Left cardiac atrium (tissue), 4 donors: ENCODE measurements around the gene ERH. TPM values are rescaled to one million over a fixed set of nuclear protein-coding genes. Genes with fewer than 3 reads are reported as not detected.
"Not testable (repeated sequence)": the region's sequence is repeated elsewhere in the genome, so short reads cannot be mapped to it uniquely, and the experiment has no call there.

Experiments used
- ATAC-seq, 2 donors: fragments of 200-7000 bp; cut with Tn5 transposase; one replicate each; pipeline ENCODE4 v1.9.1; 2020; ENCODE audit warnings: mild to moderate bottlenecking in 2 of 2, moderate library complexity in 2 of 2
- DNase-seq: peaks from one replicate; pipeline ENCODE4 v3.0.0-alpha.2; 2020
- intact Hi-C, 2 donors: fragments of 100-400 bp; cut with DNase I; formaldehyde crosslinking; loops; one replicate each; pipeline versions ENCODE4 v1.14.1 to v1.15.1; 2022 to 2023
- long read RNA-seq: library from polyadenylated mRNA; unstranded; transcript quantifications from one replicate; pipeline ENCODE4 v2.0.0, GENCODE V29; 2021
- total RNA-seq, 2 donors: library from RNA; stranded (reverse); fragmentation: NEBNext Ultra II Directional; extraction: Animal tissue kit (Norgen Biotek cat#: 25700); gene quantifications; one replicate each; pipeline ENCODE4 v1.2.1, GENCODE V29; 2021
- donor health status: DM: no; HTN: yes; CAD: no.
- donor health status: DM: no; HTN: yes; CAD: no; lungs with severe emphysema.
- donor health status: DM: yes; HTN: yes; CAD: no.
- donor health status: Dilated cardiomyopathy.

The ERH gene
- 100 to 1,000 TPM; 113 to 150 TPM for total RNA-seq
- long read RNA-seq, partial matches to known transcripts: 0 of 2 reads
- long read RNA-seq, other reads (novel, unspliced or antisense): 0 of 2 reads

DNA sequence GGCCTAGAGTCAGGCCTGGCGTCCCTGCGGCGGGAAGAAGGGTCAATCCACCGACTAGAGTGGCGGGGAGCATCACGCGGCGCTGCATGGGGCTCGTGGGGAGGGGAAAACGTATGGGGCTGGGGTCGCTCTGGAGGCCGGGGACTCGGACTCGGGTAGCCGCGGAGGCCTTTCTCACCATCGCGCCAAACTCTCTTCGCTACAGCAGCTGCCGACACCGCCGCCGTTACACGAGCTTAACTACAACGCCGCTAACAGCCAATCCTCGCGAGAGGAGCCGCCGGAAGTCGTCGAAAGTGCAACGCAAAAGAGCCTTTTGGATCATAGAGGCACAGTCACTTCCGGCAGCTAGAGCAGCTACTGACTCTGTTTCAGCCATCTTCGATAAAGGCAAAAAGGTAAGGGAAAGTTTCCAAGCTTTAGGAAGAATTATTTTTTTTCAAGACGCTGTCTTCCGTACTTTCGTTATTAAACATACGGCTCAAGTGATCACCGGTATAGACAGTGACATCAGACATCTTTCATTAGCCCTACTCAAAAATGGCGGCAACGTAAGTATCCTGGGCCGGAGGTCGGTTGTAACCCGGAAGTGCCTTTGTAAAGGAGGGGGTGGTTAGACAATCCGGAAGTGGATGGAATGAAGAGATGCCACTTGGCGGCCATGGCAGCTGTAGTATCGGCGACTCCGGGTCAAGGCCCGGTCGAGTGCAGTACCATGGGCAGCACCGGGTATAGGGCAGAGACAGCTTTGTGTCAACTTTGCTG, at the start of gene ERH, which contains the start of gene SLC39A9:
Gene ERH (minus strand): TSS at position 247 of the 765 bp plus-strand sequence. CDS start 66 bp downstream, at position 181.
Gene SLC39A9 (plus strand): TSS at position 640 of the 765 bp plus-strand sequence. CDS start 678 bp downstream, outside the sequence.
- intact Hi-C loops: no loop called here
- peak; percentile 98 for ATAC-seq

GRCh38 chr14:69443296-69443805, 45.3 kb upstream of the ERH start:
- DNase-seq (no peak), ATAC-seq (no peak)
- intact Hi-C loops: no loop called here

More for the DNA sequence above, at the start of gene ERH, which contains the start of gene SLC39A9:
- DNase-seq: peak; percentile 96

DNA sequence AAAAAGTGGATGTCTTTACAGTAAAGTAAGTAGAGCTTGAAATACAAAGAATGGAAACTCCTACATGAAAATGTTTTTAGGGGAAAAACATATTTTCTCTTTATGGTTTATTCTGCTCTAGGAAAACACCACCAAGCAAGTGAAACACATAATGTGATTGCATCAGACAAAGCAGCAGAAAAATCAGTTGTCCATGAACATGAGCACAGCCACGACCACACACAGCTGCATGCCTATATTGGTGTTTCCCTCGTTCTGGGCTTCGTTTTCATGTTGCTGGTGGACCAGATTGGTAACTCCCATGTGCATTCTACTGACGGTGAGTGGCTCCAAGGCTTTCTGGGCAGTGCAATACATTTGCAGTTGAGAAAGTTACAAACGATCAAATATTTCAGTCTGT, 43.8 kb upstream of the ERH start:
- no peak for ATAC-seq
- intact Hi-C loops: no loop called here
- DNase-seq: no peak

GRCh38 chr14:69439521-69440270, 41.6 kb upstream of the ERH start:
- ATAC-seq (no peak), DNase-seq (no peak)
- intact Hi-C loops: no loop called here

- DNase-seq (no peak), ATAC-seq (no peak)
- intact Hi-C loops: no loop called here
Observed at GRCh38 chr14:69432364-69432763, 34.3 kb upstream of the ERH start.

DNA sequence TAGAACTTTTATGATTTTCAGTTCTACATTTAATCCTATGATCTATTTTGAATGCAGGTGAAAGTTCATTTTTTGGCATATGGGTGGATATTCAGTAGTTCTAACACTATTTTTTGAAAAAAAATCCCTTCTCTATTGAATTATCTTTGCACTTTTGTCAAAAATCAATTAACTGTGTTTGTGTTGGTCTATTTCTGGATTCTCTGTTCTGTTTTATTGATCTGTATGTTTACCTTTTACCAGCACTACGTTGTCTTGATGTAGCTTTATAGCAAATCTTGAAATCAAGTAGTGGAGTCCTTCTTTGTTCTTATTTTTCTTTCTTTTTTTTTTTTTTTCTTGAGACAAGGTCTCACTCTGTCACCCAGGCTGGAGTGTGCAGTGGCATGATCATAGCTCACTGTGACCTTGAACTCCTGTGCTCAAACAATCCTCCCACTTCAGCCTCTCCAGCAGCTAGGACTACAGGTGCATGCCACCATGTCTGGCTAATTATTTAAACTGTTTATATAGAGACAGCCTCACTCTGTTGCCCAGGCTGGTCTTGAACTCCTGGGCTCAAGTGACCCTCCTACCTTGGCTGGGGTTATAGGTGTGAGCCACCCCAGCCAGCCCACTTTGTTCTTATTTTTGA, 32.3 kb upstream of the ERH start:
- ATAC-seq (no peak), DNase-seq (no peak)
- intact Hi-C loops: no loop called here

GRCh38 chr14:69429643-69430042, 31.5 kb upstream of the ERH start:
- no peak for ATAC-seq
- intact Hi-C loops: no loop called here
- no peak for DNase-seq

DNA sequence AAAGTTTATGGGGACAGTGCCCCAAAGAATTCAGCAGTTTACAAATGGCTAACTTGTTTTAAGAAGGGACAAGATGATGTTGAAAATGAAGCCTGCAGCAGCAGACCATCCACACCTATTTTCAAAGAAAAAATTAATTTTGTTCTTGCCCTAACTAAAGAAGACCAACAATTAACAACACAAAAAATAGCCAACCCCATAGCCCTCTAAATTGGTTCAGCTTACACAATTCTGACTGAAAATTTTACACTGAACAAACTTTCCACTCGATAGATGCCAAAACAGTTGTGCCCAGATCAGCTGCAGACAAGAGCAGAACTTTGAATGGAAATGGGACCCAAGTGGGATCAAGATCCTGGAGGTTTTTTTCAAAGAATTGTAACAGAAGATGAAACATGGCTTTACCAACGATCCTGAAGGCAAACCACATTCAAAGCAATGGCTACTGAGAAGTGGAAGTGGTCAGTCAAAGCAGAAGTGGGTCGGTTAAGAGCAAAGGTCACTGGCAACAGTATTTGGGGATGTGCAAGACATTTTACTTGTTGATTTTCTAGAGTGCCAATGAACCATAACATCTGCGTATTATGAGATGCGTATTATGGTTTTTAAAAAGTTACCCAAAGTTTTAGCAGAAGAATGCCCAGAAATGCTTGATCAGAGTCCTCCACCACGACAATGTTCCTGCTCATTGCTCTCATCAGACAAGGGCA, 30.3 kb upstream of the ERH start:
- no peak for ATAC-seq
- intact Hi-C loops: no loop called here
- no peak for DNase-seq

- no peak for ATAC-seq
- intact Hi-C loops: no loop called here
Observed at GRCh38 chr14:69427596-69427995, 29.5 kb upstream of the ERH start.

DNA sequence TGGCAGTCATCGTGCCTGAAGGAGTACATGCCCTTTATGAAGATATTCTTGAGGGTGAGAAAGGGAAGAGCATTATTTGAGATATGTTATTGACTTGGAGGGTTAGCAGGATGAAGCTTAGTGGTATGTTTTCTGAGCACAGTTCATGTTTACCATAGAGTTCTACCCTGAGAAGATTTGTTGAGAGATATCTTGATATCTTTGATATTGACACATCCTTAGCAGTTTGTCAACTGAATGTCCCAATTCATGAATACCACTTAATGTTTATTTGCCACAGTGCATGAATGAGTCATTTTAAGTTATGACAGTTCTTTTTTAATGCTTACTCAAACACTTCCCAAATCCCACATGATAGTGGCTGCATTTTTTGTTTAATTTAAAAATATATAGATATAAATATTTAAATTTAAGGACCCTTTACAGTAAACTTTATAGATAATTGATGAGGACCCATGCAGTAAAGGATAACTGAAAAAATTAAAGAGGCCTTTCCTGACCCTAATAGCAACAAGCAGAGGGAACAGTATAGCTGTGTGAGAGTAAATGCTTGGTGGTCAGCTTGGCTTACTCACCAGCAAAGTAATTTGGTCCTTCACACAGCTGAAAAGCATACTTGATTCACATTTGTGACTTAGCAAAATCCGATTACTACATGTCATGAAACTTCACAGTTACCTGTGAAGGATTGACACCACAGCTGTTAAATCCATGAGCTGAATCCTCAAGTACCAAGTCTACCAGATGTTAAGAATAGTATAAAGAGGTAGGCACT, 26.2 kb upstream of the ERH start:
- DNase-seq (no peak), ATAC-seq (no peak)
- intact Hi-C loops: no loop called here

More at GRCh38 chr14:69427596-69427995, 29.5 kb upstream of the ERH start:
- DNase-seq: no peak

DNA sequence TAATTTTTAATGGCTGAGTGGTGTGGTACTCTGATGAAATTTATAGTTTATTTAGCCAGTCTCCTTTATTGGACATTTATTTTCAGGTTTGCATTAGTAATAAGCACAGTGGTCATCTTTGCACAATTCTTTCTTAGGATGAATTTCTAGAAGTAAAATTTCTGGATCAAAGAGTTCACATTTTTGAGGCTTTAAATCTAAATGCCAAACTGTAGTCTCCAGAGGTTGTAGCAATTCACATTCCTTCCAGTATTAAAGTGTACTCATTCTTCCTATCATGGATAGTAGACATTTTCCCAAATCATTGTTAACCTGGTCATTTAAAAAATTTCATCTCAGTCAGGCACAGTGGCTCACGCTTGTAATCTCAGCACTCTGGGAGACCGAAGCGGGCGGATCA, 25.2 kb upstream of the ERH start:
- DNase-seq (no peak), ATAC-seq (no peak)
- intact Hi-C loops: no loop called here

DNA sequence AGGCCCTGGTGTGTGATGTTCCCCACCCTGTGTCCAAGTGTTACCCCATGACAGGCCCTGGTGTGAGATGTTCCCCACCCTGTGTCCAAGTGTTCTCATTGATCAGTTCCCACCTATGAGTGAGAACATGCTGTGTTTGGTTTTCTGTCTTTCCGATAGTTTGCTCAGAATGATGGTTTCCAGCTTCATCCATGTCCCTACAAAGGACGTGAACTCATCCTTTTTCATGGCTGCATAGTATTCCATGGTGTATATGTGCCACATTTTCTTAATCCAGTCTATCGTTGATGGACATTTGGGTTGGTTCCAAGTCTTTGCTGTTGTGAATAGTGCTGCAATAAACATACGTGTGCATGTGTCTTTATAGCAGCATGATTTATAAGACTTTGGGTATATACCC, 18.0 kb upstream of the ERH start:
- ATAC-seq, intact Hi-C loops, DNase-seq: not testable (repeated sequence)

DNA sequence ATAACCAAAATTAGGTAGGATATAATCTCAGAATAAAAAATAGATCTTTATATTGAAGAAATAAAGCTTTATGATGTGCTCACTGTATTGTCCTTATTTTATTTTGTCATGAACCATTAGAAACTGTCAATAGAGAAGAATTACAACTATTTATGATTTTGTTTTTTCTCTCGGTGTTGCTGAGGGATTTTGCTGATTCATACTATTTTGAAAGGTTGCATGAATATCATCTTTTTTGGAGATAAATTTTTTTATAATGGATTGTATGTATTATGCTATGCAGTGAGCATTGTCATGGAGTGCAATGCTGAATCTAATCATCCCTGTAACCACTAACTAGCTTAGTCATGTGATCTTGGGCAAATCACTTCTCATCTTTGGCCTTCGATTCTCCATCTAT, 15.4 kb upstream of the ERH start:
- no peak for ATAC-seq
- no peak for DNase-seq
- intact Hi-C loops: no loop called here

DNA sequence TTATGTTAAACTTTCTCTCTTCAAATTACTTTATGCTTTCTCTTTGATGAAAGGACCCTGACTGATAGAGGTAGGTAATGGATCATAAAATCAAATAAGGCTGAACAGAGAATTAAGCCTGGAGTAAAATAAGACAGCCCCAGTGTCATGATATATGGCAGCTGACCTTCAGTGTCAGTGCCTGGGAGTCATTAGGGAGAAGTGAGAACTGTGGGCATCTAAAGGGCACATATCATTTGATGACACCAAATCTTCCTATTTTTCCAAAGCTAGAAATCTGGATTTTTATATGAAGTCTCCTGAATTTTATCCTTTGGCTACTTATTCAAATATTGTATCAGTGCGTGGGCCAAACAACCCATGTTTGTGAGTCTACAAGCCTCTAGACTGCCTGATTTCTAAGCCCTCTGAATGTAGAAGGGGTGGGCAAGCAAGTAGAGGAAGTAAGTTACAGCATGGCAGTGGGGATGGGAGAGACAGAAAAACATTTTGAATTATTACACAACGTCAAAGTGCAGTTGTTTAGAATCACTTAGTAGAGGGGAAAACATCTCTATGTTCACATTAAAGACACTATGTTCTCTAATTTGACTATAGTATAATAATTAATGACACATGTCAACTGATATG, 10.3 kb upstream of the ERH start:
- no peak for ATAC-seq
- intact Hi-C loops: no loop called here
- DNase-seq: no peak

- intact Hi-C loops: no loop called here
- ATAC-seq (no peak), DNase-seq (no peak)
Observed at GRCh38 chr14:69405762-69406161, 7.7 kb upstream of the ERH start.

- ATAC-seq (no peak), DNase-seq (no peak)
- intact Hi-C loops: no loop called here
Observed at GRCh38 chr14:69404883-69405282, 6.8 kb upstream of the ERH start.

- intact Hi-C loops: no loop called here
- ATAC-seq (no peak), DNase-seq (no peak)
Observed at GRCh38 chr14:69404478-69404877, 6.4 kb upstream of the ERH start.

DNA sequence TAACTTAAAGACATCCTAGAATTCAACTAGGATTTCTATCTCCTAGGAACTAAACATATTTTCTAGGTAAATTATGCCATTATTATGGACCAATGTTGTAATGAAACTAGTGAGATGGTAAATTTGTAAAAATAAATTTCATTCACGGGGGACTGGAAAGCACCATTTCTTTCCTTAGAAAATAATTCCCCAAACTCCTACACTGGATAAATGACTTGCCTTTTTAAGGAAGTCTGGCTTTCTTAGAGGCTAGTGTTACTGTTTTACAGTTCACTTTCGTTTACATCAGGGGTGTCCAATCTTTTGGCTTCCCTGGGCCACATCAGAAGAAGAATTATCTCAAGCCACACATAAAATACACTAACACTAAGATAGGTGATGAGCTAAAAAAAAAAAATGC, 3.7 kb upstream of the ERH start:
- no peak for DNase-seq
- ATAC-seq: no peak
- intact Hi-C loops: no loop called here
